ENCODE results near the gene ATP6V0B.

DNA sequence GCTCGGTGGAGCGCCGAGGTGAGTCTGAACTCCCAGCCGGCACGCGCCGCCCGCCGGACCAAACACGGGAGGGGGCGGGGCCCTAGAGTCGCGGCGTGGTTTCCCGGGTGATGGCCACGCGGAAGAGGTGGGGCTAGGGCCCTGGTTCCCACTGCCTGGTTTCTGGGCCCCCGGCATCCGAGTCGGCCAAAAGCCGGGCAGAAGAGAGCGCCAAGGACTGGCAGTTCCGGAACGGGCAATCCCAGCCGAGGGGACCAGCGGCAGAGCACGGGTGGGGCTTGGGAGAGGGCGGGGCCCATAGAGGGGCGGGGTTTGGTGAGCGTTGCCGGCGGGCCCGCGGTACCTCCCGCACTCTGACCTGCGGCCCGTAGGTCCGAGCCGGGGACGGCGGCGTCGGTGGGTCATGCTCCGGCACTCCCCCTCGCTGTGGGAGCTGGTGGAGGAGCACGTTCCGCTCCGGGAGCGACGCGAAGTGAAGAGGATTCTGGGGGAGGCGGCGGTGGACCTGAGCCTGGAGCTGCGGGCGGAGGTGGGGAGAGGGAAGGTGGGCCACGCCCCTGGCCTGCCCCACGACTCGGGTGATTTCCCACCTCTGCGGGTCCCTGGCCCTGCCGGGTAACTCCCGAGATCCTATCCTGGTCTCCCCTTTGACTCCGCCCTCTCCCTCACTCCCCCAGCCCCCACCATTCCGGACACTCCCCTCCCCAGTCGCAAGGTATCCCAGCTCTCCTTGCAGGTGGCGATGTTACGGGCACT lies 16.9 kb downstream of the ATP6V0B start, which contains the start of gene CCDC24:
- no peak for TF ChIP-seq CTCF (conservative IDR thresholded peaks at IDR 0.05; ENCODE audit: low read depth, low read length)
- TF ChIP-seq SMC3 (IDR thresholded peaks at IDR 0.05; ENCODE audit: low read depth, low read length): no peak
- no peak for TF ChIP-seq ELK1 (IDR thresholded peaks at IDR 0.05; ENCODE audit: borderline replicate concordance, low read depth, low read length)
- TF ChIP-seq POLR2A (IDR thresholded peaks at IDR 0.05; ENCODE audit: low read depth, low read length): no peak
- TF ChIP-seq BHLHE40 (IDR thresholded peaks at IDR 0.05; ENCODE audit: low read depth, low read length): peak; percentile 92
- TF ChIP-seq CEBPB (IDR thresholded peaks at IDR 0.05; ENCODE audit: low read depth, low read length): no peak
- TF ChIP-seq RFX5 (IDR thresholded peaks at IDR 0.05; ENCODE audit: low read depth, low read length): no peak
- no peak for TF ChIP-seq FOS (IDR thresholded peaks at IDR 0.05; ENCODE audit: low read depth, low read length)

Measured in IMR-90 (cell line).